GM15510 (cell line): Measurements from ENCODE around the gene AOC3.

ENCODE experiments used
- POLR2A ChIP-seq: IDR thresholded peaks from 3 replicates; pipeline ENCODE4 v1.6.1; 2011; ENCODE audit warnings: borderline replicate concordance; ENCODE audit not compliant: insufficient read length; ENCODE audit errors: extremely low read depth

Gene AOC3, protein sequence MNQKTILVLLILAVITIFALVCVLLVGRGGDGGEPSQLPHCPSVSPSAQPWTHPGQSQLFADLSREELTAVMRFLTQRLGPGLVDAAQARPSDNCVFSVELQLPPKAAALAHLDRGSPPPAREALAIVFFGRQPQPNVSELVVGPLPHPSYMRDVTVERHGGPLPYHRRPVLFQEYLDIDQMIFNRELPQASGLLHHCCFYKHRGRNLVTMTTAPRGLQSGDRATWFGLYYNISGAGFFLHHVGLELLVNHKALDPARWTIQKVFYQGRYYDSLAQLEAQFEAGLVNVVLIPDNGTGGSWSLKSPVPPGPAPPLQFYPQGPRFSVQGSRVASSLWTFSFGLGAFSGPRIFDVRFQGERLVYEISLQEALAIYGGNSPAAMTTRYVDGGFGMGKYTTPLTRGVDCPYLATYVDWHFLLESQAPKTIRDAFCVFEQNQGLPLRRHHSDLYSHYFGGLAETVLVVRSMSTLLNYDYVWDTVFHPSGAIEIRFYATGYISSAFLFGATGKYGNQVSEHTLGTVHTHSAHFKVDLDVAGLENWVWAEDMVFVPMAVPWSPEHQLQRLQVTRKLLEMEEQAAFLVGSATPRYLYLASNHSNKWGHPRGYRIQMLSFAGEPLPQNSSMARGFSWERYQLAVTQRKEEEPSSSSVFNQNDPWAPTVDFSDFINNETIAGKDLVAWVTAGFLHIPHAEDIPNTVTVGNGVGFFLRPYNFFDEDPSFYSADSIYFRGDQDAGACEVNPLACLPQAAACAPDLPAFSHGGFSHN

DNA sequence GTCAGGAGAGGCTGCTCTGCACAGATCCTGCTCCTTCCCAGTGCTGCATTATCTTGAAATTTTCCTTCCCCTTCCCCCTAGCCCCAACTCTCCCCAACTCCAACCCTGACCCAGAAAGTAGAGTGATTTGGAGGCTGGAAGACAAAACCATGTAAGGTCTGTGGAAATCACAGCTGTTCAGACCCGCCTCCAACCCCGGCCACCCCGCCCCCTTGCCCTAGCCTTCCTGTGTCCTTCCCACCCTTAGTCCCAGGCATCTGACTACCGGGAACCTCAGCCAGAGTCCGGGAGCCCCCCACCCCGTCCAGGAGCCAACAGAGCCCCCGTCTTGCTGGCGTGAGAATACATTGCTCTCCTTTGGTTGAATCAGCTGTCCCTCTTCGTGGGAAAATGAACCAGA, at the start of gene AOC3:
TSS of gene AOC3 (plus strand) at position 246 of the 400 bp plus-strand sequence. CDS start at position 391, 145 bp downstream.
- TF ChIP-seq POLR2A: no peak

DNA sequence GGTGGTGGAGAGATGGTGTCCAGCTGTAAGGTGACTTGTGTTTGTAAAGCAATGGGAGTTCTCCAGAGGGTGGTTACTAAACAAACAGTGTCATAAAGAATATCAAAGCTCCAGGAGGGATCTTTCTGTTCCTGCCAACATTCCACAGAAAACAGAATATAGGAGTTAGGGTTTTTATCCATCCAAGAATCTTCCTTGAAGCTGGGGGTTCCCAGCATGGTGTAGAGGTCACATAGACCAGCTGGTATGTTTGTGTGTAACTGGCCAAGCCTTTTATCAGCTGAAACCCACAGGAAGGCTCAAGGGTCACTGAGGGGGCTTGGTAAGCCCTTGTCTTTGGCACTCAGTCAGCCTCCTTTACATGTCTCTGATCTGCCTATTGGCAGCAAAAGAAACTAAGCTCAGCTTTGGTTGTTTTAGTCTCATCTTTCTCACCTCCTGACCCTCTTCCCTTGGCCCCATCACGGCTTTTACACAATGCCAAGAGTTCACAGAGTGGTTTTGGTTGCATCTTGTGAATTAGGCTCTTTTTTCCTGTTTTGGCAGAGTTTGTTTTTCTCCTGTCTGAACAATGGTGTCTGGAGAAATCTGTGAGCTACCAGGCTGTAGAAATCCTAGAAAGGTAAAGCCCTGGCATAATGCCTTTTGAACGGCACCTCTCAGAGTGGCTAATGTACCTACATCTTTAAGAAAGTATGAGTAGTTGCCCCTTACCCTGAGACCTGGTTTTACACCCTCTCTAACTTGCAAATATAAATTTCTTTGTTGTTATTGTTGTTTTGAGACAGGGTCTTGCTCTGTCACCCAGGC, 47.7 kb upstream of the AOC3 start:
- TF ChIP-seq POLR2A: no peak

DNA sequence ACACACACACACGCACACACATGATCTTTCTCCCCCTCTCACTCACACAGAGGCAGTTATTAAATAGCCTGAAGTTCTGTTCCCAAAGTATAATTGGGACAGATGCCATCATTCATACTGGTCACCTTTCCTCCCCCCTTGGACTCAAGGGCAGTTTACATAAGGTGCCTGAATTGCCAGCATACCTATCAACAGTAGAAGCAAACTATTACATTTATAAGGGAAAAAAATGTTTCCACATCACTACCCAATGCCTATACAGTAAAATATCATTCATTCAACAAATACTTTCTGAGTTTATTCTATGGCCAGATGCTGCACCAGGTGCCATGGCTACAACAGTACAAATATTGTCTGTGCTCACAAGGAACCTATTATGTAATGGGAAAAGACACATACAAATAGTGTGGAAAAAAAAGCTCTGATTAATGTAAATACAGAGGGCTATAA, 46.1 kb upstream of the AOC3 start:
- no peak for TF ChIP-seq POLR2A

DNA sequence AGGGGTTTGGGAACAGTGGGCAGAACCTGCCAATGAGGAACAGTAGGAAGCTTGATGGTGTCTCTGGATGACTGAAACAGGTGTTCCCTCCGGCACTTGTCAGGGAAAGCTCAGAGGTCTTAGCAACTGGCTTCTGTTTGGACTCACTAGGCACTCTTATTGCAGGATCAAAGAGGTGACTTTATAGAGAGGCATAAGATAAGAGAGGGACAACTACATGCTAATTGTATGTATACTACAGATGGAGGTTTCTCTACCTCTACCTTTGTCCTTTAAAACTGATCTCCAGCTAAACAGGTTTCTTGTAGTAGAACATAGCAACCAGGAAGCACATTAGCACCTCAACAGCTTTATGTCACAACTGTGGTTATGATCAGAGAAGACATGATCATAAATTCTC, 44.8 kb upstream of the AOC3 start:
- no peak for TF ChIP-seq POLR2A

DNA sequence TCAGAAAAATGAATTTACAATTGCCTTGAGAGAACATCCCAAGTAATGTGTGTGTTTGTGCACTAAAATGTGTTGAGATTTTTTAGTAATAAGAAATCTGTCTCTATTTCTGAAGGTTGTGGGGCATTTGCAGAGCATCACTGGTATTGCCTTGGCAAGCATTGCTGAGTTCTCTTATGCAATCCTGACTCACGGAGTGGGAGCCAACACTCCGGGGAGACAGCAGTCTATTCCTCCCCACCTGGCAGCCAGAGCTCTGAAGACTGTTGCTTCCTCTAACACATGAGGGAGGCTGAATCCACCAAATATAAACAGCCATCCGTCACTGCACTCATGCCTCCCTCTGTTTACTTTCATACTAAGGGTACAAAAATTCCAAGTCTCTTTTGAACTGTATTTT, 41.7 kb upstream of the AOC3 start:
- TF ChIP-seq POLR2A: no peak

DNA sequence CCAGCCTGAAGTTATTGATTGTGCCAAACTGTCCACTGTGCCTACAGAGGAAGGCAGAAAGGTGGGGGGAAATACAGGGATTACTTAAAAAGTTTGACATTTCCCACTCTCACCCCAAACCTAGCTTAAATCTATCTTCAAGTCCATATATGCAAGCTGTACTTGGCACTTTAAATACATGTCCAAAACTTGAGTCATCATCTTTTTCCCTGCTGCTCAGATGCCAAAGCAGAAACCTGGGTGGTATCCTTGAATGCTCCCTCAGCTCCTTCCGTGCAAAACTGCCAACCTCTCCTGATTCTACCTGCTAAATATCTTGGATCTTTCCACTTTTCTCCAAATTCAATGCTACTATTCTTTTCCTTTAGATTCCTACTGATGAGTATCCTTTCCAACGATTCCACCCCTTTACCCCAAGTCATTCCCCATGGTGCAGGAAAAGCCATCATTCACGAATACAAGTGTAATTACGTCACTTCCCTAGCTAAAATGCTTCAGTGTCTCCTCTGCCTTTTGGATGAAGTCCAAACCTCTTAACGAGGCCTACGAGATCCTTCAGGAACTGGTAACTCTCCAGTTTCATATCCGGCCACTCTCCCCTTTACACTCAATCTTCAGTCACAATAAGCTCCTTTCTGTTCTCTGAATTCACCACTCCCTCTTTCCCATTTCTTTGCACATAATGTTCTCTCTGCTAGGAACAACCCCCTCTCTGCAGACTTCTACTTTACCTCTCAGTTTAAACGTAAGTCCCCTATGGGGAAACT, 36.2 kb upstream of the AOC3 start:
- no peak for TF ChIP-seq POLR2A

DNA sequence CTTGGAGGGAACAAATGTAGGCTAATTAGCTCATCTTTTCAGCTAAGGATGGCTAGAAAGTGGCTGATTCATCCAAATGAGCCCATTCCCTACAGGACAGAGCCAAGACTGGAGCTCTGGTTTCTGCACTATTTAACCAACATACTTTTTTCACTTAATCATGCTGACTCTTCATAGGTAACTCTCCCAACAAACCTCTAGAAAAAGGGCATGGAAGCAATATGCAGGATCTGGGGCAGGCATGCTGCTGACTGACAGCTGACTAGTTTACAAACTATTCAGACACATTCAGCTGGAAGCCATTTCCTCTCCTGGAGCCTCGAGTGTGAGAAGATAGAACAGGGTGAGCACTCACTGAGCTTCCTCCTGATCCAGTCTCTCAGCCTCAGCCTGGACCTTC, 33.1 kb upstream of the AOC3 start:
- no peak for TF ChIP-seq POLR2A

DNA sequence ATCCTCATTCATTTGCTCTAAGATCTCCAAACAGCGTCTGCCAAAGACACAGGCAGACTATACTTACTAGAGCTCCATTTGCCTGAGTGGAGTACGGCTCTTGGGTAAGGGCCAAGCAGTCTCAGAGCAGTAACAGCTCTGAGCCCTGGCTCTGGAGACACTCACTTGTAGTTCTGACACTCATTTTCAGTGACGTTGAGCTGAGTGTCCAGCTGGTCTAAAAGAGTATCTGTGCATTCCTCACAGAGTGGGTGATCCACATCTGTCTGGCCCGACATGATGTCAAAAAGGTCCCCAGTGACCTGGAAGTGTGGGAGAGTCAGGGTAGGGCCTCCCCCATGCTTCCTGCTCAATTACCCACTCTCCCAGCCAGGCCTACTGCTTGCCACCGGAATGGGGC, 32.6 kb upstream of the AOC3 start:
- TF ChIP-seq POLR2A: no peak

DNA sequence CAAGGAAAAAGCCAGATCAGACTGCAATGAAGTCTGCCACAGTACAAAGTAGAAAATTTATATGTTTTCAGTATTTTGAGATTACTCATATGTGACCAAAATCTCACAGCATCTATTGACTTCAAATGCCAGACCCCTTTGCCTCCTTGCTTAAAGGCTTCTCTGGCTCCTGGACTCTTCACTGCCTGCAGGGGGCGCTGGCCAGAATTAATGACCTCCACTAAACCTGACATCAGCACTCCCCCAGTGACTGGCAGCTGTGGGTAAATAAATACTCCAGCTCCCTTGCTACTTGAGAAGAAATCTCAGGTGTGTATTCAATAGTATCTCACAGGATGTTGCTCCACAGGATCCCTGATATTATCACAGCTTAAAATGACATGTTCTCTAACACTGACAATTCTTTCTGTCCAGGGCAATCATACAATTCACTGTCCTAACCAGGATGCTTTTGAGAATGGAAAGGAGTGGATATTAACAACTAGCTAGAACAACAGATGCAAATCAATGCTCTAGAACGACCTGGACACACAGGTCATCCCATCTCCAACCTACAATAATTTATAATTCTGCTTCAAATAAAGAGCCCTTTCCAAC, 31.0 kb upstream of the AOC3 start:
- TF ChIP-seq POLR2A: no peak

DNA sequence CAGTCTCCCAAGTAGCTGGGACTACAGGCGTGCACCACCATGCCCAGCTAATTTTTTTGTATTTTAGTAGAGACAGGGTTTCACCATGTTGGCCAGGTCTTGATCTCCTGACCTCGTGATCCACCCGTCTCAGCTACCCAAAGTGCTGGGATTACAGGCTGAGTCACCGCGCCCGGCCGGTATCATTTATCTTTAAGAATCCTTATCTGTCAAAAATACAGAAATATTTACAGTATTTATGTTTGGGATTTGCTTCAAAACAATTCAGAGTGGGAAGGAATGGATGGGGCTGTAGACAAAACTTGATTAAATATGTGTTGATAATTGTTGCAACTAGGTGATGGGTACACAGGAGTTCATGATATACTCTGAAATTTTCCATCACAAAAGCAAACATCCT, 29.8 kb upstream of the AOC3 start:
- no peak for TF ChIP-seq POLR2A

DNA sequence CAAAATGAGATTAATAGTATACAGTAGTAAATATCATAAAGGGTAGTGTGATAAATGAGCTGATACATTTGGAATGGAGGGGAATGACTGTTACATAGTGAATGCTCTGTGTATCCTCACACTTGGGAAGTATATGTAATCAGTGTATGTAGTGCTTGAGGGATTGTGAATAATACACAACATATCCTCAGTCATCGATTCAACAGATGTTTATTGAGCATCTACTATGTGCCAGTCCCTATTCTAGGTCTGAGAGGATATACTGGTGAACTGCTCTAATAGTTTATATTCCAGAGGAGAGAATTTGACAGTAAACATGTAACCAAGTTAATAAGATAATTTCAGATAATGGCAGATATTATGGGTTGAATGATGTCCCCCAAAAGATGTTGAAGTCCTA, 23.5 kb upstream of the AOC3 start:
- no peak for TF ChIP-seq POLR2A

DNA sequence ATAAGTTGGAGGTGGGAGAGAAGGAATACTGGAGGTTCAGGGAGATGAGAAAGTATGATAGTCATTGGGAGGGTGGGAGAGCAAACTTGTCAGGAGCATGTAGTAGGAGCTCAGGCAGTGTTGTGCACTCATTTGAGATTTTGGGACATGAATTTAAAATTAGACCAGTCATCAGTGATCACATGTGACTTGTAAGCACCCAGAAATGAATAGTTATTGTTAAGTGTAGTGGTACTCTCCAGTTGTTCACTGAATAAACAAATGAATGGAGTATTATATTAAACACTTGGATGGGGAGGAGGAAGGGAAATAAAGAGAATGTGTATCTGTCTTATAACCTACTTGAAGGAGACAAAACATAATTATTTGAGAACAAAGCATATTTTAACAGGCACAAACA, 20.0 kb upstream of the AOC3 start:
- no peak for TF ChIP-seq POLR2A

DNA sequence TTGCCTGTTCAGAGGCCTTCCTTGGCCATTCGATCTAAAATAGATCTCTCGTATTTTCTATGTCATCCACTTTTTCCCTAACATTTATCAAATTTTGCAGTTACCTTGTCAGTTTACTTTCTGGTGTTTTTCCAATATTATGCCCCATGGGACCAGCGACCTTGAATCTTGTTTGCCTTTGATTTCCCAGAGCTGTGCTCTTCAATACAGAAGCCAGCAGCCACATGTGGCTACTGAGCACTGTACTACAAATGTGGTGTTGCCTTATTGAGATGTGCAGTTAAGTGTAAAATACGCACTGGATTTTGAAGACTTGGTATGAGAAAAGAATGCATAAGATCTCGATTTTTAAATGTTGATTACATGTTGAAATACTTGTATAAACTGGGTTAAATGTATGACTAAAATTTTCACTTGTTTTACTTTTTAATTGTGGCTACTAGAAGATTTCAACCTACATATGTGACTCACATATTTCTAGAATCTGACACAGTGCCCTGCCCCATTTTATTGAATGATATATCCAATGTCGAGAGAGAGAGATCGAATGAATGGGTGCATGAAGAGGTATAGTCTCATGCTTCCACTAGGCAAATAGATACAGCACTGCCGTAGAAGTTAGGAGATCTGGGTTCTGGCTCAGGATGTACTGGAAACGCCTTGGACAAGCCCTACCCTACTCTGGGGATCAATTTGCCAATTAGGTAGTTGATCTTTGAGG, 18.6 kb upstream of the AOC3 start:
- no peak for TF ChIP-seq POLR2A
